Heart left ventricle (tissue), 16 donors: ENCODE data around the gene TJP2. TPM values are rescaled to one million over a fixed set of nuclear protein-coding genes. Genes with fewer than 3 reads are reported as not detected.

Experiments used
- ATAC-seq, 4 donors: fragments of 200-7000 bp; cut with Tn5 transposase; one replicate each; pipeline ENCODE4 v1.9.1; 2020 to 2022; ENCODE audit warnings: moderate library complexity in 4 of 4, mild to moderate bottlenecking in 3 of 4, moderate number of reproducible peaks in 1 of 4
- DNase-seq, 5 donors: peaks; one replicate each; pipeline ENCODE4 v3.0.0-alpha.2; 2020
- H3K27ac ChIP-seq, 12 donors: fragments of 200-600 bp; sonication (generic) in 4 of 12; one replicate each; pipeline versions ENCODE4 v1.5.0 to v1.8.0; 2016 to 2022; ENCODE audit warnings: mild to moderate bottlenecking in 2 of 12
- H3K27me3 ChIP-seq, 9 donors: fragments of 200-600 bp; sonication (generic) in 2 of 9; one replicate each; pipeline versions ENCODE4 v1.5.1 to v1.8.0; 2016 to 2022; ENCODE audit warnings: mild to moderate bottlenecking in 3 of 9
- H3K36me3 ChIP-seq, 9 donors: fragments of 200-600 bp; sonication (generic) in 2 of 9; one replicate each; pipeline versions ENCODE4 v1.5.0 to v1.8.0; 2018 to 2022; ENCODE audit warnings: mild to moderate bottlenecking in 2 of 9
- H3K4me1 ChIP-seq, 12 donors: fragments of 200-600 bp; sonication (generic) in 4 of 12; one replicate each; pipeline versions ENCODE4 v1.5.0 to v1.8.0; 2016 to 2022; ENCODE audit warnings: mild to moderate bottlenecking in 3 of 12
- H3K4me3 ChIP-seq, 12 donors: fragments of 200-600 bp; sonication (generic) in 4 of 12; one replicate each; pipeline versions ENCODE4 v1.5.0 to v1.8.0; 2017 to 2022; ENCODE audit warnings: mild to moderate bottlenecking in 9 of 12, moderate library complexity in 4 of 12
- H3K9me3 ChIP-seq, 12 donors: fragments of 200-600 bp; sonication (generic) in 4 of 12; one replicate each; pipeline versions ENCODE4 v1.5.0 to v1.8.0; 2016 to 2022; ENCODE audit warnings: mild to moderate bottlenecking in 1 of 12
- POLR2A ChIP-seq, 2 donors: fragments of 450-650 bp; IDR thresholded peaks; one replicate each; pipeline ENCODE4 v1.6.1; 2017; ENCODE audit warnings: antibody characterized with exemption in 2 of 2, mild to moderate bottlenecking in 2 of 2, moderate library complexity in 2 of 2
- WGBS, 4 donors: extraction: QIAGEN DNeasy Blood & Tissue Kit in 2 of 4; methylation state at CpG; one replicate each; pipeline versions ENCODE4 v1.1.5 to v1.1.7; 2013 to 2018; 5-methylcytosine and 5-hydroxymethylcytosine counted together
- intact Hi-C, 10 donors: fragments of 100-400 bp; cut with DNase I; formaldehyde crosslinking; loops; one replicate each; pipeline versions ENCODE4 v1.11.1 to v1.14.2; 2022
- polyA plus RNA-seq, 2 donors: library from polyadenylated mRNA; stranded (reverse); fragments of 200-250 nt; gene quantifications; one replicate each; pipeline ENCODE4 v1.2.3, GENCODE V29; 2013
- total RNA-seq, 9 donors: library from RNA; depleted of rRNA in 2 of 9; stranded (reverse); fragments of >200 nt in 2 of 9; fragmentation: NEBNext Ultra II Directional in 3 of 9; extraction: Animal tissue kit (Norgen Biotek cat#: 25700) in 3 of 9; gene quantifications; one replicate each; pipeline versions ENCODE4 v1.1.0 to v1.2.4, GENCODE V29; 2016 to 2023
- TF ChIP-seq, protein P1 (sequence below), 12 donors: fragments of 200-600 bp; sonication (generic) in 4 of 12; IDR thresholded peaks; one replicate each; pipeline versions ENCODE4 v1.5.0 to v1.8.0; 2018 to 2022; ENCODE audit warnings: antibody characterized with exemption in 12 of 12, mild to moderate bottlenecking in 5 of 12
- donor health status: ischemic (EF 13 %, LVEDD 7.1; RV severe dilation, severe dysfunction).
- donor health status: healthy with polysubstance abuse.
- donor health status: DM: no; HTN: yes; CAD: no.
- donor health status: DM: no; HTN: no; CAD: no.
- donor health status: ischemic (EF 25% LVEDD 6.9; RV normal size, moderate dysfunction).
- donor health status: ischemic (EF 25% LVEDD 5.7; RV mildly dilated, moderate dysfunction).
- donor health status: healthy.
- donor health status: DM: yes; HTN: yes; CAD: no.
- donor health status: ischemic (EF 35%, LVEDD 5.7; RV mildly dilated, moderate dysfunction).
- donor health status: nonischemic (EF 11% LVEDD 7.7; RV severe dilation, severe dysfunction).
- donor health status: DM: yes; HTN: yes; CAD: no.
- donor health status: PGD.
- donor health status: ischemic (EF 29% LVEDD 5.4; RV normal size, mild dysfunction).
- donor health status: nonischemic (EF 23%, LVEDD 6.1; RV moderate dilation, normal function).

The TJP2 gene
- total and polyA plus RNA-seq, 11 donors, result 29.1 to 139 (median 87.5) TPM

- Histone ChIP-seq H3K27me3 (no peaks in the 10 kb centered on the region), H3K27ac (peak overlapping the region in 3 of 12 donors; percentile 25 to 52 (median 50)), H3K9me3 (no peaks in the 10 kb centered on the region), H3K4me3 (no peak overlapping the region), H3K4me1 (peaks cover 0 to 67% (median 38%) of the 10 kb centered on the region in 12 donors), H3K36me3 (no peaks in the 10 kb centered on the region)
- ATAC-seq (peak in 3 of 4 donors; percentile 57 to 72 (median 63)), DNase-seq (peak in 2 of 5 donors; percentile 43 to 47)
- intact Hi-C loops, result loop anchor here in 1 of 10 donors (5.0 kb wide), 1 partner anchor 160 kb away; the partner anchor contains the start of gene FXN
- WGBS, 4 donors, result 79 to 88% (median 85%) methylated on average over 4 of the region's 4 CpGs
- TF ChIP-seq POLR2A (IDR thresholded peaks at IDR 0.05), result no peak
- TF ChIP-seq, protein P1, sequence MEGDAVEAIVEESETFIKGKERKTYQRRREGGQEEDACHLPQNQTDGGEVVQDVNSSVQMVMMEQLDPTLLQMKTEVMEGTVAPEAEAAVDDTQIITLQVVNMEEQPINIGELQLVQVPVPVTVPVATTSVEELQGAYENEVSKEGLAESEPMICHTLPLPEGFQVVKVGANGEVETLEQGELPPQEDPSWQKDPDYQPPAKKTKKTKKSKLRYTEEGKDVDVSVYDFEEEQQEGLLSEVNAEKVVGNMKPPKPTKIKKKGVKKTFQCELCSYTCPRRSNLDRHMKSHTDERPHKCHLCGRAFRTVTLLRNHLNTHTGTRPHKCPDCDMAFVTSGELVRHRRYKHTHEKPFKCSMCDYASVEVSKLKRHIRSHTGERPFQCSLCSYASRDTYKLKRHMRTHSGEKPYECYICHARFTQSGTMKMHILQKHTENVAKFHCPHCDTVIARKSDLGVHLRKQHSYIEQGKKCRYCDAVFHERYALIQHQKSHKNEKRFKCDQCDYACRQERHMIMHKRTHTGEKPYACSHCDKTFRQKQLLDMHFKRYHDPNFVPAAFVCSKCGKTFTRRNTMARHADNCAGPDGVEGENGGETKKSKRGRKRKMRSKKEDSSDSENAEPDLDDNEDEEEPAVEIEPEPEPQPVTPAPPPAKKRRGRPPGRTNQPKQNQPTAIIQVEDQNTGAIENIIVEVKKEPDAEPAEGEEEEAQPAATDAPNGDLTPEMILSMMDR (IDR thresholded peaks at IDR 0.05), result no peak
Measured at GRCh38 chr9:69197687-69198086, 23.6 kb downstream of the TJP2 start.

DNA sequence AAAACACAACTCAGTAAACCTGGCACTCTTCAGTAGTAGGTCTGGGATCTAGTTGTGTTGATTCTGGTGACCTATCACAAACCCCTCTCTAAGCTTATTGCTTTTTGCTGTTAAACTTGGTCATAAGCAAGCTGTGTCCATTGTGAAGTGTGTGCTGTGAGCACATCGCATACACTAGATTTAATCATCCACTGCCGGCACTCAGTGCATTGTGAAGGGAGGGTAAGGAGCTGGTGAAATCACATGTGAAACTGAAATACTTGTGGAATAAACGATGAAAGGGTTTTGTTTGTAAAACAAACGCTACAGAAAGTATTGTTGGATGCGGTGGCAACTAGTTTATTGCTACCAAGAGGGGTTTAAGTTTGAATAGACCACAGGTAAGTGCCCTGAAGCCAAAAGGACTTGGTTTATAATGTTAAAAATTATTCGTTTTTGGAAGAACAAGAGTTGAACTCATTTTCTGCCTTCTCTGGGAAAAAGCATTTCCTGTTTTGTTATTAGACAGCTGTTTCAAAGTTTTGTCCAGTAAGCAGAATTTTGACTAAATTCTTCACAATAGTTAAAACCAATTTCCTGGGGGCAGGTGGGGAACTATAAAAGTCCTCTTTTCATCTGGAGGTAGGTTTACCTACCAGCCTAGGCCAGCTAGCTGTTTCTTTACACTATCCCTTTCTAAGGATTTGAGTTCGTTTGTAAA, 24.6 kb downstream of the TJP2 start:
- 40 to 46% (median 41%) methylated on average over 7 of the region's 7 CpGs for WGBS, 4 donors
- DNase-seq (no peak), ATAC-seq (peak in 3 of 4 donors; percentile 35 to 57 (median 36))
- no peaks in the 10 kb centered on the region for H3K27me3 ChIP-seq
- H3K27ac ChIP-seq, result peak overlapping the region in 9 of 12 donors; percentile 8 to 62 (median 40)
- H3K36me3 ChIP-seq, result no peaks in the 10 kb centered on the region
- TF ChIP-seq, protein P1 (IDR thresholded peaks at IDR 0.05), result no peak
- TF ChIP-seq POLR2A (IDR thresholded peaks at IDR 0.05), result no peak
- no peaks in the 10 kb centered on the region for H3K9me3 ChIP-seq
- H3K4me1 ChIP-seq, result peaks cover 0 to 58% (median 30%) of the 10 kb centered on the region in 12 donors
- intact Hi-C loops, result loop anchor here in 1 of 10 donors (5.0 kb wide), 1 partner anchor 161 kb away; the partner anchor contains the start of gene FXN
- H3K4me3 ChIP-seq, result no peak overlapping the region

- Histone ChIP-seq H3K27ac (peak overlapping the region in 1 of 12 donors; percentile 62), H3K36me3 (no peaks in the 10 kb centered on the region), H3K27me3 (no peaks in the 10 kb centered on the region), H3K4me3 (no peak overlapping the region), H3K4me1 (peaks cover 0 to 58% (median 32%) of the 10 kb centered on the region in 12 donors), H3K9me3 (no peaks in the 10 kb centered on the region)
- TF ChIP-seq, protein P1 (IDR thresholded peaks at IDR 0.05), result peak in 1 of 12 donors; percentile 9
- TF ChIP-seq POLR2A (IDR thresholded peaks at IDR 0.05), result no peak
- ATAC-seq, result peak in 3 of 4 donors; percentile 27 to 72 (median 54)
- WGBS, 4 donors, result 67 to 83% (median 79%) methylated on average over 8 to 9 of the region's 9 CpGs
- DNase-seq, result peak in 1 of 5 donors; percentile 50
- intact Hi-C loops, result loop anchor here in 1 of 10 donors (5.0 kb wide), 1 partner anchor 163 kb away; the partner anchor contains the start of gene FXN
Measured at GRCh38 chr9:69199769-69200470, 25.8 kb downstream of the TJP2 start.

DNA sequence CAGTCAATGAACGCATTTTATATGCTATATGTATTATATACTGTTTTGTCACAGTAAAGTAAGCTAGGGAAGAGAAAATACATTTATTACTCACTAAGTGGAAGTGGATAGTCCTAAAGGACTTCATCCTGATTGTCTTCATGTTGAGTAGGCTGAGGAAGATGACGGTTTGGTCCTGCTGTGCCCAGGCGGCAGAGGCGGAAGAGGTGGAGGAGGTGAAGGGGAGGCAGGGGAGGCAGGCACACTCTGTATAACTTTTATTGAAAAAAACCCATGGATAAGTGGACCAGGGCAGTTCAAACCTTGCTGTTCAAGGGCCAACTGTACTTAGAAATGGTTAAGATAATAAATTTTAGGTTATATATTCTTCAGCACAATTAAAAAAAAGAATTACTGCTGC, 28.5 kb downstream of the TJP2 start:
- TF ChIP-seq POLR2A (IDR thresholded peaks at IDR 0.05), result no peak
- TF ChIP-seq, protein P1 (IDR thresholded peaks at IDR 0.05), result no peak
- Histone ChIP-seq H3K4me3 (no peak overlapping the region), H3K27ac (no peak overlapping the region), H3K4me1 (peaks cover 0 to 57% (median 38%) of the 10 kb centered on the region in 12 donors), H3K9me3 (no peaks in the 10 kb centered on the region), H3K27me3 (no peaks in the 10 kb centered on the region), H3K36me3 (no peaks in the 10 kb centered on the region)
- no peak for DNase-seq
- 95 to 98% (median 97%) methylated on average over 4 of the region's 4 CpGs for WGBS, 4 donors
- ATAC-seq, result no peak
- intact Hi-C loops, result no loop called here
